GM19043 (cell line): ENCODE results near the gene FZD1.

Source experiments
- ATAC-seq: cut with Tn5 transposase; IDR thresholded peaks from one replicate; pipeline ENCODE4 v1.9.1; 2021; ENCODE audit warnings: low read depth; ENCODE audit not compliant: unreplicated experiment

FZD1 gene

DNA sequence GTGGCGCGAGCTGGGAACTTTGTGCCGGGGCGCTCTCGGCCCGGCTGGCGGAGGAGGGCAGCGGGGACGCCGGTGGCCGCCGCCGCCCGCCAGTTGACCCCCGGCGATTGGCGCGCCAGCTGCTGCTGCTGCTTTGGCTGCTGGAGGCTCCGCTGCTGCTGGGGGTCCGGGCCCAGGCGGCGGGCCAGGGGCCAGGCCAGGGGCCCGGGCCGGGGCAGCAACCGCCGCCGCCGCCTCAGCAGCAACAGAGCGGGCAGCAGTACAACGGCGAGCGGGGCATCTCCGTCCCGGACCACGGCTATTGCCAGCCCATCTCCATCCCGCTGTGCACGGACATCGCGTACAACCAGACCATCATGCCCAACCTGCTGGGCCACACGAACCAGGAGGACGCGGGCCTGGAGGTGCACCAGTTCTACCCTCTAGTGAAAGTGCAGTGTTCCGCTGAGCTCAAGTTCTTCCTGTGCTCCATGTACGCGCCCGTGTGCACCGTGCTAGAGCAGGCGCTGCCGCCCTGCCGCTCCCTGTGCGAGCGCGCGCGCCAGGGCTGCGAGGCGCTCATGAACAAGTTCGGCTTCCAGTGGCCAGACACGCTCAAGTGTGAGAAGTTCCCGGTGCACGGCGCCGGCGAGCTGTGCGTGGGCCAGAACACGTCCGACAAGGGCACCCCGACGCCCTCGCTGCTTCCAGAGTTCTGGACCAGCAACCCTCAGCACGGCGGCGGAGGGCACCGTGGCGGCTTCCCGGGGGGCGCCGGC lies 870 bp downstream of the FZD1 start:
- peak; percentile 28 for ATAC-seq

DNA sequence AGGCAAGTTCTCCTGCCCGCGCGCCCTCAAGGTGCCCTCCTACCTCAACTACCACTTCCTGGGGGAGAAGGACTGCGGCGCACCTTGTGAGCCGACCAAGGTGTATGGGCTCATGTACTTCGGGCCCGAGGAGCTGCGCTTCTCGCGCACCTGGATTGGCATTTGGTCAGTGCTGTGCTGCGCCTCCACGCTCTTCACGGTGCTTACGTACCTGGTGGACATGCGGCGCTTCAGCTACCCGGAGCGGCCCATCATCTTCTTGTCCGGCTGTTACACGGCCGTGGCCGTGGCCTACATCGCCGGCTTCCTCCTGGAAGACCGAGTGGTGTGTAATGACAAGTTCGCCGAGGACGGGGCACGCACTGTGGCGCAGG lies 1.4 kb downstream of the FZD1 start:
- ATAC-seq: no peak

DNA sequence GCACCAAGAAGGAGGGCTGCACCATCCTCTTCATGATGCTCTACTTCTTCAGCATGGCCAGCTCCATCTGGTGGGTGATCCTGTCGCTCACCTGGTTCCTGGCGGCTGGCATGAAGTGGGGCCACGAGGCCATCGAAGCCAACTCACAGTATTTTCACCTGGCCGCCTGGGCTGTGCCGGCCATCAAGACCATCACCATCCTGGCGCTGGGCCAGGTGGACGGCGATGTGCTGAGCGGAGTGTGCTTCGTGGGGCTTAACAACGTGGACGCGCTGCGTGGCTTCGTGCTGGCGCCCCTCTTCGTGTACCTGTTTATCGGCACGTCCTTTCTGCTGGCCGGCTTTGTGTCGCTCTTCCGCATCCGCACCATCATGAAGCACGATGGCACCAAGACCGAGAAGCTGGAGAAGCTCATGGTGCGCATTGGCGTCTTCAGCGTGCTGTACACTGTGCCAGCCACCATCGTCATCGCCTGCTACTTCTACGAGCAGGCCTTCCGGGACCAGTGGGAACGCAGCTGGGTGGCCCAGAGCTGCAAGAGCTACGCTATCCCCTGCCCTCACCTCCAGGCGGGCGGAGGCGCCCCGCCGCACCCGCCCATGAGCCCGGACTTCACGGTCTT lies 1.9 kb downstream of the FZD1 start:
- no peak for ATAC-seq

DNA sequence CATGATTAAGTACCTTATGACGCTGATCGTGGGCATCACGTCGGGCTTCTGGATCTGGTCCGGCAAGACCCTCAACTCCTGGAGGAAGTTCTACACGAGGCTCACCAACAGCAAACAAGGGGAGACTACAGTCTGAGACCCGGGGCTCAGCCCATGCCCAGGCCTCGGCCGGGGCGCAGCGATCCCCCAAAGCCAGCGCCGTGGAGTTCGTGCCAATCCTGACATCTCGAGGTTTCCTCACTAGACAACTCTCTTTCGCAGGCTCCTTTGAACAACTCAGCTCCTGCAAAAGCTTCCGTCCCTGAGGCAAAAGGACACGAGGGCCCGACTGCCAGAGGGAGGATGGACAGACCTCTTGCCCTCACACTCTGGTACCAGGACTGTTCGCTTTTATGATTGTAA lies 2.5 kb downstream of the FZD1 start:
- ATAC-seq: no peak

DNA sequence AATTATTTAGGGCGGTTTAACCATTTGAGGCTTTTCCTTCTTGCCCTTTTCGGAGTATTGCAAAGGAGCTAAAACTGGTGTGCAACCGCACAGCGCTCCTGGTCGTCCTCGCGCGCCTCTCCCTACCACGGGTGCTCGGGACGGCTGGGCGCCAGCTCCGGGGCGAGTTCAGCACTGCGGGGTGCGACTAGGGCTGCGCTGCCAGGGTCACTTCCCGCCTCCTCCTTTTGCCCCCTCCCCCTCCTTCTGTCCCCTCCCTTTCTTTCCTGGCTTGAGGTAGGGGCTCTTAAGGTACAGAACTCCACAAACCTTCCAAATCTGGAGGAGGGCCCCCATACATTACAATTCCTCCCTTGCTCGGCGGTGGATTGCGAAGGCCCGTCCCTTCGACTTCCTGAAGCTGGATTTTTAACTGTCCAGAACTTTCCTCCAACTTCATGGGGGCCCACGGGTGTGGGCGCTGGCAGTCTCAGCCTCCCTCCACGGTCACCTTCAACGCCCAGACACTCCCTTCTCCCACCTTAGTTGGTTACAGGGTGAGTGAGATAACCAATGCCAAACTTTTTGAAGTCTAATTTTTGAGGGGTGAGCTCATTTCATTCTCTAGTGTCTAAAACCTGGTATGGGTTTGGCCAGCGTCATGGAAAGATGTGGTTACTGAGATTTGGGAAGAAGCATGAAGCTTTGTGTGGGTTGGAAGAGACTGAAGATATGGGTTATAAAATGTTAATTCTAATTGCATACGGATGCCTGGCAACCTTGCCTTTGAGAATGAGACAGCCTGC lies 3.1 kb downstream of the FZD1 start:
- no peak for ATAC-seq

DNA sequence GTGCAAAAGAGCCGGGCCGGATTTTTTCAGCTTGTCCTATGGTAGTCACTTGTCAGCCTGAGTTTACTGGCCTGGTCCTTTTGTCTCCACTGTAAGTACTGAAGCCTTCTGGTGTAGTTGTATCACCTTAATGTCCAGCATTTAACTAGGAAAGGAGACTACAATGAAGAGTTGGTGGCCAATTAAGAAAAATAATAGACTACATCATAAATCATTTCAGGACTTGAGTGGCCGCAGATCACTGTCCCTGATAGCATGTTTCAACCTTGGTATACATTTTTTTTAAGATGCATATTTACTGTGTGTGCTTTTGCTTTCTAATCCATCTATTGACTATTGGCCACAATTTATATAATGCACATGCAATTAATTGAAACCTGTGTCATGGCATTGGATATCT lies 6.1 kb downstream of the FZD1 start:
- ATAC-seq: no peak

DNA sequence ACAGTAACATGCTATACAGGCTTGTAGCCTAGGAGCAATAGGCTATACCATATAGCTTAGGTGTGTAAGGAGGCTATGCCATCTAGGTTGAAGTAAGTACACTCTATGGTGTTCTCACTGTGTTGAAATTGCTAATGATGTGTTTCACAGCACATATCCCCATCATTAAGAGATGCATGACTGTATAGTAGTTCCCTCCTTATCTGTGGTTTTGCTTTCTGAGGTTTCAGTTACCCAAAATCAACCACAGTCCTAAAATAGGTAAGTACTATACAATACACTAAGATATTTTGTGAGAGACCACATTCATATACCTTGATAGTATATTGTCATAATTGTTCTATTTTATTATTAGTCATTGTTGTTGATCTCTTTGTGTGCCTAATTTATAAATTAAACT lies 12.7 kb downstream of the FZD1 start:
- peak; percentile 77 for ATAC-seq

DNA sequence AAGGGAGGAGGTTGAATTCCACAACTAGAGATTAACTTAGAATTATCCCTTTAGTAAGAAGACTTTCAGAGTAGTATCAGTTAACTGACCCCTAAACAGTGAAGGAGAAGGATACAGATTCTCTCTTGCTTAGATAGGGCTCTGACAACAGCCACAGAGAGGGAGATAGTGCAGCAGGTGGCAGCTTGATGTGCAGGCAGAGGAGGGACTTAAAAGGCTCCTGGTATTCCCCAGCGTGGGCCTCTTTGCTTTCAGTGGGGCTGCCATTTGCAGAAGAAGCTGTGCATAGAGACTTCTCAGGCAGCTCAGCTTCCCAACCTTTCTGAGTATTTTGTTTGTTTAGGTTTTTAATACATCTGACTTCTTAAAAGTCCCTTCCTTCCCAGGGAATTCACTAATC lies 16.0 kb downstream of the FZD1 start:
- no peak for ATAC-seq

DNA sequence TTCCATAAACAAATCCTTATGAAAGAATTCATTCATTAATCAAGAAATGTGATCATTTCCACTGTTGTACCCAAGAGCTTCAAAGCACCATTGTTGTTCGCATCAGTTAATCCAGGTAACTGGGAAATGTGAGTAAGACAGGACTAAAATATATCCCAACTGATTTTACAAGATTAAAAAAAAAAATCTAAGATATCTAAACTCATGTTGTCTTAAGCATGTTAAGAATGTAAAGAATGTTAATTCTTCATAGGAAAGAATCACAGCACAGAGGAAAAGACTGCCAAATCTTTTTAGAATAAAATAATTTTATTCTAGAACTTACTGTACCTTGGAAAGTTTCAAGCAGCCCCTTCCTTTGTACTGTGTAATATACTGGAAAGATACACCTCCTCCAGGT lies 16.4 kb downstream of the FZD1 start:
- no peak for ATAC-seq

DNA sequence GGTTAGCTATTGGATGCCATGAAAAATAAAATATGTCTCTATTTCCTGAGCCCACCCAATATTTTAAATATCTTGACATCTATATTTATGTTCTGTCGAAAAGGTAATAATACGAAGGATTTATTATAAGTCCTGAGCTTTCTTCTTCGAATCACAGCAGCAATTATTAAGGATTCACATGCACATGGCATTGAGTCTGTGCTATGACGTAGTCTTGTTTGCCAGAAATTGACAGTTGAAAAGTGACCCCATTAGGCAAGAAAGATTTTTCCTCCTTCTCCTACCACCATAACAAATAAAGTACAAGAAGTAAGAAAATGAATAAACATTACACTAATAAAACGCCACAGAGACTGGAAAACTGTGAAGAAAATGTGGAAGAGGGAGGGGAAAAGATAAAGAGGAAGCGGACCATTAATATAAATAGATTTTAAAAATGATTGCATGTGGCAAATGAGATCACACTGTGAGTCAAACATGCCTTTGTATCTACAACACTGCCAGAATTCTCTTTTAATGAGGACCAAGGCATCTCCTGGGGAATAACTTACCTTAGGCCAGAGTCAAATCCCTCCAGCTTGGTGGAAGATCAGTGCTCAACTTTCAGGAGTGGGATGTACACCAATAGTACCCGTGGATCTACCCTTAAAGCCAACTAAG lies 21.6 kb downstream of the FZD1 start:
- ATAC-seq: no peak

DNA sequence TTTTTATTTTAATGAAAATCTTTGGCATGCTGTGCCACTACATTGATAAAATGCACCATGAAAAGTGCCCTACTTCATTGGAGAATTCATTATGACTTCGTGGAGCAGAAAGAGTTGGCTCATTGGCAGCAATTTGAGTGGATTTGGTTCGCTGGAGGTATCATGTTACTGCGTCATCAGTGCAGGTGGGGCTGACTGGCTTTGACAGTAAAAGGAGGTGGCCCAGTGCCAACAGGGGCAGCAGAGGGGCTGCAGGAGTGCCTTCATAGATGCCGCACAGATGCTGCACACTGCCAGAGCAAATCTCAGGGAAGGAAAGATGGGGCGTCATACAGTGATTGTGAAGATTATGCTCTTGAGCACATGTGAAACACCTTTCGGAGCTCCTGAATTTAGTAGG lies 22.2 kb downstream of the FZD1 start:
- ATAC-seq: no peak

DNA sequence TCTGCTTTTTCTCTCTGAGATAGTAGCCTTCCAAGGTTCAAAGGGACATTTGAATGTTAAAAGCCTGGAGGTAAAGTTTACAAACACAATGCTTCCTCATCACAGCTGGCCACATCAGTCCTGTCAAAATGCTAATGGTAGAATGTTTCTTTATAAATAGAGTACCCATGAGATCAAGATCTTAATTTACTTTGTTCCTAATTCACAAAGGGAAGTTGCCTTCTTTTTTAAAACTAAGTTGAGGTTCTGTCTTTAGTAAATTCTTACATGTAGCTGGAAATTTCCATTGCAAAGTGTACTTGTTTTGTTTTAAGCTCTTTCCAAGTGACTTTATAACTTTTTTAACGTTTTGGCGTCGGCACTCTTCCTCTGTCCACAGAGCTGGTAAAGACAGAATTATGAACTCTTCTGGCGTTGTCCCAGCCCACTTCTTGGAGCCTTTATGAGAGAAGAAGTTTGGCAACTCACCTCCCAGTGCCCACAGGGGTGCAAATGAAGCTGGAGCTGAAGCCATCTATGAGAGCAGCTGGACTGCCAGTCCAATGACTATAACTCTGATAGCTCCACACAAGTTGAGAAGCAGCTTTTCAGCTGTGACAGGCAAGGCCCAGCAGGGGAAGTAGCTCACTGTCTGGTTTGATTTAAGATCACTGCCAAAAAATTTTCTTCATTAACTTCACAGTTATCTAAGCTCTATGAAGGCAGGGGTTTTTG lies 23.3 kb downstream of the FZD1 start:
- ATAC-seq: no peak

DNA sequence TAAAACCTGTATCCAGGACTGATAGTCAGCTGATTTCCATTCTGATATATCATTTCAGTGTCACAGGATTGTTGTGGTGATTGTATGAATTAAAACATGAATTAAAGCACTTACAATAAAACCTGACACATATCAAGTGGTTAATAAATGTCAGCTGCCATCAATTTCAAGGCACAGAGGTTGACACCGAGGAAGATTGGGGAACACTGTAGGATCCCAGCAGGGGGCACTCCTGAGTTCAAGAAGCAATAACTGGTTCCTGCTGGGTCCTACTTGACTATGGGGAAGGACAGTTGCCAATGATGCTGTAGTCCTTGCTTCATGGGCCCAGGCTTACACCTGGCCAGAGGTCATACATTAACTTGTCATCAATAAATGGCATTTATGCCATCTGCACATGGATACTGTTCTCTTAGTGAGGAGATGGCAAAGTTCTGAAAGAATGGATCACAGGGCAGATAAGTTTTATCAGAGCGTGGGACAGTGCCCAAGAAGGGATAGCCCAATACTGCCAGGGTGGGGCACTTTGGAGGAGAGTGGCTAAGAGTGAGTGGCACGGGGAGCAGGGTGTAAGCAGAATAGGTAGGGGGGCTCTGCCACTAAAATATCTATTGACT lies 24.1 kb downstream of the FZD1 start:
- ATAC-seq: no peak

DNA sequence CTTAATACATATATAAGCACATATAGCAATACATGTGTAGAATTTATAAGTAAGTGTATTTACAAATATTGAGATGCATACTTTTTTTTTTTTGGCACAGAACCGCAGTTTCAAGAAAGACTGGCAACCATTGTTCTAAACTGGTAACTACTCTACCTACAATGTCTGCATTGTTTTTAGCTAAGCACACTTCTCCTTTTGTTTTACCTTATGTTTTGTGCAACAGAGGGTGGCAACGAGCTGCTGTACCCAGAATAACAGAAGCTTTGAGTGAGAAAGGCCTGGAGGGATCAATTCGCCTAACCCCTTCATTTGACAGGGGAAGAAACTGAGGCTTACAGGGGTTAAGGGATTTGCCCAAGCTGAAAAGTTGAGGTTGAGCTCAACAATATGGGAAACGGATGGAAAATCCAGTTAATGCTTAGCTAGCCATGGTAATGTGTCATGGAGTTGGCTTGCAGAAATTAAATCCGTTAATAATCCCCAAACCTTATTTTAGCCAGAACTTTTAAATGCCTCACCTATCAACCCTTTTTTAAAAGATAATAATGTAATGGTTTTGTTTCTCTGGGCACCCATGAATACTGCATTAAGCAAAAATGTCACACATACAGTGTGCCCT lies 25.5 kb downstream of the FZD1 start:
- ATAC-seq: no peak

DNA sequence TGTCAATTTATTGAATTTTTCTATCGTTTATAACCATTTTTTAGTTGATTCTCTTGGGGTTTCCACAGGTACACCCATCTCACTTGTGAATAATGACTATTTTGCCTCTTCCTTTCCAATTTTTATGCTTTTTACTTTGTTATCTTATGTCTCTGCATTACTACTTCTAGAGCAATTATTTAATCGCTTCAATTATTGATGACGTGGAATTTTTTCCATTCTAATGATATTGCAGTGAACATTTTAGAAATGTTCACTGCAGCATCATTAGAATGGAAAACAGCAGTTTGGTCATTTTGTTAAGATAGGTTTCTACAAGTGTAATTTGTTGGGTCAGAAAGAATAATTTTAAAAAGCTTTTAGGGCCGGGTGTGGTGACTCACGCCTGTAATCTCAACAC lies 27.1 kb downstream of the FZD1 start:
- ATAC-seq: no peak

DNA sequence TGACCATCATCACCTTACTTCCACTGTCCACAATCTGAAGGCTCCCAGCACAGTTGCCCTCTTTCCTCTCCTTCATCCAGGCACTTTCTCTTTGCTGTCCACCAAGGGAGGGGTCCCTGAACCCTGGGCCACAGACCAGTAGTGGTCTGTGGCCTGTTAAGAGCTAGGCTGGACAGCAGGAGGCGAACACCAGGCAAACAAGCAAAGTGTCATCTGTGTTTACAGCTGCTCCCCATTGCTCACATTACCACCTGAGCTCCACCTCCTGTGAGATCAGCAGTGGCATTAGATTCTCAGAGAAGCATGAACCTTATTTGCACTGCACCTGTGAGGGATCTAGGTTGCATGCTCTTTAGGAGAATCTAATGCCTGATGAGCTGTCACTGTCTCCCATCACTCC lies 27.7 kb downstream of the FZD1 start:
- no peak for ATAC-seq

DNA sequence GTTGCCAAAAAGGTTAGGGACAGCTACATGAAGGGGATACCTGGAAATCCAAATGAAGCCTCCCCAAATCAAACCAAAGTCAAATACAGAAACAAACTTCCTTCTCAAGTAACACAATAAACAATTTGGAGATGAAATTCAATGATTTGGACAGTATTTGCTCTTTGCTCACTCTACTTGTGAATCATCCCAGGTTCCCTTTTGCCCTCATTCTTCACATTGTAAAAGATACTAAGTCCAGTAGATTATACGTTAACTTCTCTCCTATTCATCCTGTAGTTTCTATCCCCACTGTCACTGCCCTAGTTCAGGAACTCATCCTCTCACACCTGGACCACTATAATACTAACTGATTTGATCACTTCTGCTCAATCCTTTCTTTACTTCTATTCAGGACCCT lies 28.3 kb downstream of the FZD1 start:
- no peak for ATAC-seq

DNA sequence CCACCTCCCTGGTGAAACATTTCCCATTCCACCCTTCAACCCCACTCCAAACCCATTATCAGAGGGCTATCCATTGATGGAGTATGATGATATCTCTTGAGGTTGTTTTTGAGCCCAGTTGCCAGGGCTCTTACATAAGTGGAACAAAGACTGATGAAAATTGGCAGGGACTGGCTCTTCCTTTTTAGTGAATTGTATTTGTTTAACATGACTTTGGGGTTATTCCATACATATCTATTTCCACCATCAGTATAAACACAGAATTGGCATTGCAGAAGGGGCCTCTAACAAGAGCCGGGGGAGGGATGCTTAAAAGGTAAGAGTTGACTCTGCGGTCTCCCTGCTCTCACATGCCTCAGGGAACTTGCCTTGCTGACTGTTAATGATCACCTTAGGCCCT lies 28.9 kb downstream of the FZD1 start:
- ATAC-seq: no peak

DNA sequence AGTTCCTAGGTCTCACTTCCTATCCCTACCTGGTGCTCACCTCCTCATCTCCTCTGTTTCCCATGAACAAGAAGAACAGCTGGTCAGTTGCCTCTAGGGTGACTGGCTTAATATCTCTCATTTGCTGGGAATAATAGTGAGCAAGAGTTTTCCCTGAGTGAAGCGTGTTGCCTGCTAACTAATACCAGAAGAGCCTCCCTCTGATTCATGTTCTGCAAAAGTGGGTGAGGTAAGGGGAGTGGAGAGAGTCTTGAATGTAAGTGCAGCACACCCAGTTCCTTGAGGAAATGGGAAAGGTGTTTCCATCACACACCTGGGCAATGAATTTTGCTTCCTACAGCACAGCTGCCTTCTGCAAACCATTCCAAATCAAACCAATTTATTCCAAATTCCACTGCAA lies 29.6 kb downstream of the FZD1 start:
- no peak for ATAC-seq
